ENCODE measurements around the gene FGF23.

The FGF23 gene

GRCh38 chr12:4417455-4417854 lies 37.9 kb upstream of the FGF23 start:
- H3K4ac ChIP-seq (ENCODE audit: low read length), result no peak overlapping the region
- H3K4me1 ChIP-seq (ENCODE audit: control insufficient read depth in 2 of 2, insufficient read depth in 1 of 2, low read depth in 1 of 2, low read length in 2 of 2), result peaks cover 4 to 9% of the 10 kb centered on the region in 2 donors
- no peak overlapping the region for H4K91ac ChIP-seq (ENCODE audit: low read depth, low read length, poor library complexity)
- H2BK15ac ChIP-seq (ENCODE audit: low read length), result no peak overlapping the region
- peak overlapping the region; percentile 15 for H3K18ac ChIP-seq (ENCODE audit: low read length)
- H3K79me1 ChIP-seq (ENCODE audit: low read depth, low read length), result no peaks in the 10 kb centered on the region
- H3K27me3 ChIP-seq (ENCODE audit: control insufficient read depth in 3 of 3, insufficient read depth in 3 of 3, low read depth in 1 of 3, low read length in 3 of 3), result peaks cover 0 to 18% (median 0%) of the 10 kb centered on the region in 3 experiments
- H2BK12ac ChIP-seq (ENCODE audit: low read length), result no peak overlapping the region
- H3K9me3 ChIP-seq (replicated peaks in 1 of 2; ENCODE audit: control insufficient read depth in 2 of 2, insufficient read depth in 1 of 2, low read depth in 1 of 2, low read length in 2 of 2), result no peaks in the 10 kb centered on the region
- H3K9ac ChIP-seq (ENCODE audit: low read depth, low read length, poor library complexity), result no peak overlapping the region
- no peak overlapping the region for H3K4me3 ChIP-seq (ENCODE audit: low read length in 2 of 2)
- no peak overlapping the region for H3K23ac ChIP-seq (ENCODE audit: low read depth, low read length, poor library complexity)
- H3K4me2 ChIP-seq (ENCODE audit: insufficient read depth, low read length, poor library complexity, severe bottlenecking), result no peak overlapping the region
- H2BK5ac ChIP-seq (ENCODE audit: low read length), result no peak overlapping the region
- H2BK120ac ChIP-seq (ENCODE audit: low read depth, low read length), result no peak overlapping the region
- peak; percentile 33 for DNase-seq (ENCODE audit: low spot score)
- no peak overlapping the region for H4K8ac ChIP-seq (ENCODE audit: low read depth, low read length)
- H3K14ac ChIP-seq (ENCODE audit: low read length), result no peak overlapping the region
- peak overlapping the region; percentile 74 for H2AFZ ChIP-seq (ENCODE audit: low read length)
- no peak overlapping the region for H3K27ac ChIP-seq (replicated peaks; ENCODE audit: low read length)
- H2AK5ac ChIP-seq (ENCODE audit: low read depth, low read length), result no peak overlapping the region
- H3K36me3 ChIP-seq (replicated peaks in 1 of 2; ENCODE audit: control insufficient read depth in 2 of 2, insufficient read depth in 2 of 2, low read length in 2 of 2), result no peaks in the 10 kb centered on the region
- WGBS, 2 donors (ENCODE audit: extremely low coverage in 2 of 2, insufficient read length in 2 of 2, insufficient replicate concordance in 1 of 2), result no CpG with 5 or more reads among the region's 6 CpGs

GRCh38 chr12:4416276-4416675 lies 36.8 kb upstream of the FGF23 start:
- no CpG with 5 or more reads among the region's 8 CpGs for WGBS, 2 donors (ENCODE audit: extremely low coverage in 2 of 2, insufficient read length in 2 of 2, insufficient replicate concordance in 1 of 2)

GRCh38 chr12:4412465-4412864 lies 33.0 kb upstream of the FGF23 start:
- no peak overlapping the region for H3K18ac ChIP-seq (ENCODE audit: low read length)
- H3K4me1 ChIP-seq (ENCODE audit: control insufficient read depth in 2 of 2, insufficient read depth in 1 of 2, low read depth in 1 of 2, low read length in 2 of 2), result peaks cover 2 to 4% of the 10 kb centered on the region in 2 donors
- H3K23ac ChIP-seq (ENCODE audit: low read depth, low read length, poor library complexity), result no peak overlapping the region
- no peak overlapping the region for H3K4me2 ChIP-seq (ENCODE audit: insufficient read depth, low read length, poor library complexity, severe bottlenecking)
- H4K91ac ChIP-seq (ENCODE audit: low read depth, low read length, poor library complexity), result no peak overlapping the region
- H2BK120ac ChIP-seq (ENCODE audit: low read depth, low read length), result no peak overlapping the region
- peaks cover 0 to 26% (median 0%) of the 10 kb centered on the region in 3 experiments for H3K27me3 ChIP-seq (ENCODE audit: control insufficient read depth in 3 of 3, insufficient read depth in 3 of 3, low read depth in 1 of 3, low read length in 3 of 3)
- H3K4ac ChIP-seq (ENCODE audit: low read length), result no peak overlapping the region
- H4K8ac ChIP-seq (ENCODE audit: low read depth, low read length), result no peak overlapping the region
- H2BK15ac ChIP-seq (ENCODE audit: low read length), result no peak overlapping the region
- H3K79me1 ChIP-seq (ENCODE audit: low read depth, low read length), result no peaks in the 10 kb centered on the region
- H3K9ac ChIP-seq (ENCODE audit: low read depth, low read length, poor library complexity), result no peak overlapping the region
- no peak for DNase-seq (ENCODE audit: low spot score)
- no peak overlapping the region for H2BK5ac ChIP-seq (ENCODE audit: low read length)
- H3K4me3 ChIP-seq (ENCODE audit: low read length in 2 of 2), result no peak overlapping the region
- H3K27ac ChIP-seq (replicated peaks; ENCODE audit: low read length), result no peak overlapping the region
- WGBS, 2 donors (ENCODE audit: extremely low coverage in 2 of 2, insufficient read length in 2 of 2, insufficient replicate concordance in 1 of 2), result no CpG with 5 or more reads among the region's 1 CpG
- H3K9me3 ChIP-seq (replicated peaks in 1 of 2; ENCODE audit: control insufficient read depth in 2 of 2, insufficient read depth in 1 of 2, low read depth in 1 of 2, low read length in 2 of 2), result no peaks in the 10 kb centered on the region
- no peak overlapping the region for H2AK5ac ChIP-seq (ENCODE audit: low read depth, low read length)
- no peaks in the 10 kb centered on the region for H3K36me3 ChIP-seq (replicated peaks in 1 of 2; ENCODE audit: control insufficient read depth in 2 of 2, insufficient read depth in 2 of 2, low read length in 2 of 2)
- no peak overlapping the region for H3K14ac ChIP-seq (ENCODE audit: low read length)
- H2BK12ac ChIP-seq (ENCODE audit: low read length), result no peak overlapping the region
- no peak overlapping the region for H2AFZ ChIP-seq (ENCODE audit: low read length)

More at GRCh38 chr12:4416276-4416675, 36.8 kb upstream of the FGF23 start:
- Histone ChIP-seq H2BK15ac (ENCODE audit: low read length) (no peak overlapping the region), H2AK5ac (ENCODE audit: low read depth, low read length) (no peak overlapping the region), H3K23ac (ENCODE audit: low read depth, low read length, poor library complexity) (no peak overlapping the region), H3K36me3 (replicated peaks in 1 of 2; ENCODE audit: control insufficient read depth in 2 of 2, insufficient read depth in 2 of 2, low read length in 2 of 2) (no peaks in the 10 kb centered on the region), H3K4me3 (ENCODE audit: low read length in 2 of 2) (no peak overlapping the region), H3K4me2 (ENCODE audit: insufficient read depth, low read length, poor library complexity, severe bottlenecking) (no peak overlapping the region), H3K27ac (replicated peaks; ENCODE audit: low read length) (no peak overlapping the region), H4K91ac (ENCODE audit: low read depth, low read length, poor library complexity) (no peak overlapping the region), H3K9ac (ENCODE audit: low read depth, low read length, poor library complexity) (no peak overlapping the region), H3K4ac (ENCODE audit: low read length) (no peak overlapping the region), H3K27me3 (ENCODE audit: control insufficient read depth in 3 of 3, insufficient read depth in 3 of 3, low read depth in 1 of 3, low read length in 3 of 3) (peaks cover 0 to 20% (median 0%) of the 10 kb centered on the region in 3 experiments), H2BK120ac (ENCODE audit: low read depth, low read length) (no peak overlapping the region), H4K8ac (ENCODE audit: low read depth, low read length) (no peak overlapping the region), H2AFZ (ENCODE audit: low read length) (no peak overlapping the region), H2BK12ac (ENCODE audit: low read length) (no peak overlapping the region), H3K4me1 (ENCODE audit: control insufficient read depth in 2 of 2, insufficient read depth in 1 of 2, low read depth in 1 of 2, low read length in 2 of 2) (peaks cover 4 to 9% of the 10 kb centered on the region in 2 donors), H3K18ac (ENCODE audit: low read length) (no peak overlapping the region), H2BK5ac (ENCODE audit: low read length) (no peak overlapping the region), H3K14ac (ENCODE audit: low read length) (no peak overlapping the region), H3K9me3 (replicated peaks in 1 of 2; ENCODE audit: control insufficient read depth in 2 of 2, insufficient read depth in 1 of 2, low read depth in 1 of 2, low read length in 2 of 2) (no peaks in the 10 kb centered on the region), H3K79me1 (ENCODE audit: low read depth, low read length) (no peaks in the 10 kb centered on the region)
- no peak for DNase-seq (ENCODE audit: low spot score)

GRCh38 chr12:4412056-4412455 lies 32.5 kb upstream of the FGF23 start:
- H3K27me3 ChIP-seq (ENCODE audit: control insufficient read depth in 3 of 3, insufficient read depth in 3 of 3, low read depth in 1 of 3, low read length in 3 of 3), result peaks cover 0 to 26% (median 0%) of the 10 kb centered on the region in 3 experiments
- H4K91ac ChIP-seq (ENCODE audit: low read depth, low read length, poor library complexity), result no peak overlapping the region

More at GRCh38 chr12:4412056-4412455, 32.5 kb upstream of the FGF23 start:
- H3K14ac ChIP-seq (ENCODE audit: low read length), result no peak overlapping the region
- H2BK5ac ChIP-seq (ENCODE audit: low read length), result no peak overlapping the region
- no peaks in the 10 kb centered on the region for H3K79me1 ChIP-seq (ENCODE audit: low read depth, low read length)
- no peak overlapping the region for H2BK12ac ChIP-seq (ENCODE audit: low read length)
- no CpG with 5 or more reads among the region's 3 CpGs for WGBS, 2 donors (ENCODE audit: extremely low coverage in 2 of 2, insufficient read length in 2 of 2, insufficient replicate concordance in 1 of 2)
- H2BK120ac ChIP-seq (ENCODE audit: low read depth, low read length), result no peak overlapping the region
- no peak overlapping the region for H2AFZ ChIP-seq (ENCODE audit: low read length)
- no peak overlapping the region for H3K4me2 ChIP-seq (ENCODE audit: insufficient read depth, low read length, poor library complexity, severe bottlenecking)
- H3K9me3 ChIP-seq (replicated peaks in 1 of 2; ENCODE audit: control insufficient read depth in 2 of 2, insufficient read depth in 1 of 2, low read depth in 1 of 2, low read length in 2 of 2), result no peaks in the 10 kb centered on the region
- H2AK5ac ChIP-seq (ENCODE audit: low read depth, low read length), result no peak overlapping the region
- H3K4ac ChIP-seq (ENCODE audit: low read length), result no peak overlapping the region
- DNase-seq (ENCODE audit: low spot score), result no peak
- no peak overlapping the region for H2BK15ac ChIP-seq (ENCODE audit: low read length)
- no peak overlapping the region for H3K18ac ChIP-seq (ENCODE audit: low read length)
- H4K8ac ChIP-seq (ENCODE audit: low read depth, low read length), result no peak overlapping the region
- no peaks in the 10 kb centered on the region for H3K36me3 ChIP-seq (replicated peaks in 1 of 2; ENCODE audit: control insufficient read depth in 2 of 2, insufficient read depth in 2 of 2, low read length in 2 of 2)
- no peak overlapping the region for H3K27ac ChIP-seq (replicated peaks; ENCODE audit: low read length)
- H3K23ac ChIP-seq (ENCODE audit: low read depth, low read length, poor library complexity), result no peak overlapping the region
- H3K4me1 ChIP-seq (ENCODE audit: control insufficient read depth in 2 of 2, insufficient read depth in 1 of 2, low read depth in 1 of 2, low read length in 2 of 2), result peaks cover 2% of the 10 kb centered on the region in 2 donors
- no peak overlapping the region for H3K4me3 ChIP-seq (ENCODE audit: low read length in 2 of 2)
- no peak overlapping the region for H3K9ac ChIP-seq (ENCODE audit: low read depth, low read length, poor library complexity)

Data from neuronal stem cell (in vitro differentiated cells).